GM19438 (cell line): Measurements from ENCODE around the gene ASIC1.

Experiments used
- ATAC-seq: cut with Tn5 transposase; IDR thresholded peaks from one replicate; pipeline ENCODE4 v1.9.1; 2021; ENCODE audit warnings: low read depth; ENCODE audit not compliant: unreplicated experiment

Gene ASIC1

DNA sequence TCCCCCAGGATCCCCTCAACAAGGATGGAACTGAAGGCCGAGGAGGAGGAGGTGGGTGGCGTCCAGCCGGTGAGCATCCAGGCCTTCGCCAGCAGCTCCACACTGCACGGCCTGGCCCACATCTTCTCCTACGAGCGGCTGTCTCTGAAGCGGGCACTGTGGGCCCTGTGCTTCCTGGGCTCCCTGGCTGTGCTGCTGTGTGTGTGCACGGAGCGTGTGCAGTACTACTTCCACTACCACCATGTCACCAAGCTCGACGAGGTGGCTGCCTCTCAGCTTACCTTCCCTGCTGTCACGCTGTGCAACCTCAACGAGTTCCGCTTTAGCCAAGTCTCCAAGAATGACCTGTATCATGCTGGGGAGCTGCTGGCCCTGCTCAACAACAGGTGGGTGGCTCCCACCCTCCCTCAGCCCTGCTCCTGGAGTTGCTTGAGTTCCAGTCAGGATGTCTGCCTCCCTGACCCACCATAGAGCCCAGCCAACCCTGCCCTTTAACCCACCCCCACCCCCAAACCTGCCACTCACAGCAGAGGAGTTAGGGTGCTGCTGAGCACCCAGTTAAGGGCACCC is 1.4 kb downstream of the ASIC1 start:
- ATAC-seq, result no peak

DNA sequence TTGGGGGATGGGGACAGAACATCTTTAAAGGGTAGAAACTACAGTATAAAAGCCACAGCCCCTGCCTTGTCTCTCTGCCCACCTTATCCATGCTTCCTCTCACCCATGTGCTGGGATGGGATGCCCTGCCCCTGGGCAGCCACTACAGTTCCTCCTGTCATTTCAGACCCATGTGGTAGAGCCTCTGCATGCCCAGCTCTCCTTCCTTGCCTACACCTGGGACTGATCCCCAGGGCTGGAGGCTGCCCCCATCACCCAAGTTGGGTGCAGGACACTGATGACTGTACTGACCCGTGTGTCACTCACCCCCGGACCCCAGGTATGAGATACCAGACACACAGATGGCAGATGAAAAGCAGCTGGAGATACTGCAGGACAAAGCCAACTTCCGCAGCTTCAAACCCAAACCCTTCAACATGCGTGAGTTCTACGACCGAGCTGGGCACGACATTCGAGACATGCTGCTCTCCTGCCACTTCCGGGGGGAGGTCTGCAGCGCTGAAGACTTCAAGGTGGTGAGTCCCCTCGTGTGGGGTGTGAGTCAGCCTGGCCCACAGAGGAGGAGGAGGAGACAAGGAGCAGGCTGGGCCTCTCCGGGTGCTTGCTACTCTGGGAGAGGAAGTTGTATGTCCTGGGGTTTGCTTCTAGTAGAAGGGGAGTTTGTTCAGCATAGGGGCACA is 2.2 kb downstream of the ASIC1 start:
- ATAC-seq, result no peak

DNA sequence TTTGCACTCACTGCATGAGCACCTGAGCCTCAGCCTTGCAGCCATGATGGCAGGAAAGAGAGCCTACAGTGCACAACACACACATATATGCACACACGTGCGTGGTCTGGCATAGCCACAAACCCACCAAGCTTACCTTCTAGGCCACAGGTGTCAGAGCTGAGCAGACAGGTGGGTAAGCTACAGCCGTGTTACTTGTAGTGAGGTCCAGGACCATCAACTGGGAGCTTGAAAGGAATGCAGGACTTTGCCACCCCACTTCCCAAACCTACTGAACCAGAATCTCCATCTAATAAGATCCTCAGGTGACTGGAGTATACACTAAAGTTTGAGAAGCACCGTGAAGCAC is 2.7 kb downstream of the ASIC1 start:
- ATAC-seq, result no peak

DNA sequence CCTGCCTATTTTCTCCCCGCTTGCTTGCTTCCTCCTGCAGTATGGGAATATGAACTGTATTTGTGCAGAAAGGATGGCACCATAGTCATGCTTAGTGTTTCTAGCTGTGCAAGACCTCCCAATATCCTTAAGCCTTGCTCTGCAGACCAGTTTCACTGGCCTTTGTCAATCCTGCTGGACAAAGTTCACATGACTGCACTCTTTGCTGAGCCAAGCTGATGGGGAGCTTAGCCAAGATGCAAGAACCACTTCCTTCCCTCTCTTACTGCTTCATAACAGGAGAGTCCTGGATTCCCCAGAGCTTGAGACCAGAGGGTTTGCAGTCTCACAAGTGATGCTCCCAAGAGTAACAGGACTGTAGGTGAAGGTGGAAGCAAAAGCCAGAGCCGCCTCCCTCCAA is 3.8 kb downstream of the ASIC1 start:
- no peak for ATAC-seq

DNA sequence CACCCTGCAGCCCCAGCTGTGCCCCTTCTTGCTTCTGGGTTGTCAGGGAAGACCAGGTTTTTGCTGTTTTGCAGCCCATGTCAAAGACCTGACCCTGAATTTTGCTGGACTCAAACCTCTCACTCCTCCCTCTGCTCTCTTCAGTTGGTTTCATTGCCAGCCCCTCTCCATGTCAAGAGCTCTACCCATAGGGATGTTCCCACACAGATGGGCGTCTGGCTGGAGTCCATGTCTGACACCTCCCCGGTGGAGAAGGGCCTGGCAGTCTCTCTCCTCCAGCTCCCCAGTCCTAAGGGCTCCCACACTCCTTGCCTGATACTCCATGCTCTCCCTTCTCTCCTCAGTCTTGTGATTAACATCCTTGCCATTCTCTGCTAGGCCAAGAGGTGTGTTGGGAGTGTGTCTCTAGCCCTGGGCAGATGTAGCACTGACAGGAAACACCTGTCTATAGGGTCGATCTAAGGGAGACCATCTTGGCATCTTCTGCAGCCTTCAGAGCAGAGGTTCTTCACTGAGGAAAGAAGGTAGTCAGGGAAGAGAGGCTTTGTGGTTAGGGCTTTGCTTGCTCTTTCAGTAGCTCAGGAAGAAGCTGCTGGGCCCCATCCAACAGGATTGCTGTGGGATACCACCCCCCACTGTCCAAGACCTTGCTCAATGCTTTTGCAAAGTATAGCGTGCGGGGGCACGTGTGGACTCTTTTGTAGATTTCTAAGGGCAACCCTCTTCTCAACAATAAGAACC is 4.7 kb downstream of the ASIC1 start:
- no peak for ATAC-seq

DNA sequence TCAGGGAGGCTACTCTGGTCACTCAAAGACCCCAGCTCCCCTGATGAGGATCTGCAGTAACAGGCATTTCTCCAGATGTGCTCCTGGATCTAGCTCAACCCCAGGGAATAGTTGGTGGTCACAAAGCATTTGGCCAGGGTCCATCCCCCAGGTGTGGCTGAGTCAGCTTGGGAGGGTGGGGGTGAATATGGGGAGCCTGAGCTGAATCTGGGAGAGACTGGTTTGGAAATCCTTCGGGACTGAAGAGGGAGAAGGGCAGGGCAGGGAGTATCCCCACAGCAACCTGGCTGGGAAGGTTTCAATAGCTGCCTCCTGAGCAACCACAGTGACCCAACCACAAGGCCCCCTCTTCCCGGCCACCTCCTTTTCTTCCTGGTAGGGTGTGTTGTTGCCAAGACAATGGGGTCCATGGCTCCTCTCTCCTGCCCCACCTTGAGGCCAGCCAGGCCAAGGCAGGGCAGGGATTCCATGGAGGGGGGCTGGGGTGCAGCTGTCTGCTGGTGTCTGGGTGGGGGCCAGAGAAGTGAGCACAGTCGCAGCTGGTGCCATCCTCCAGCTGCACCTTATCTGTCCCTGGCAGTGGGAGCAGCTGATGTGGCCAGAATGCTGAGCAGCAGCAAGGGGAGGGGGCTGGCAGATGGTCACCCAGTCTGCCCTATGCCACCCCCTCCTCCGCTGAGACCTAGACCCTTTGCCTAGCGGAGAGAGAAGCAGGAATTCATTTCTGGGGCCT is 5.5 kb downstream of the ASIC1 start:
- ATAC-seq, result no peak

DNA sequence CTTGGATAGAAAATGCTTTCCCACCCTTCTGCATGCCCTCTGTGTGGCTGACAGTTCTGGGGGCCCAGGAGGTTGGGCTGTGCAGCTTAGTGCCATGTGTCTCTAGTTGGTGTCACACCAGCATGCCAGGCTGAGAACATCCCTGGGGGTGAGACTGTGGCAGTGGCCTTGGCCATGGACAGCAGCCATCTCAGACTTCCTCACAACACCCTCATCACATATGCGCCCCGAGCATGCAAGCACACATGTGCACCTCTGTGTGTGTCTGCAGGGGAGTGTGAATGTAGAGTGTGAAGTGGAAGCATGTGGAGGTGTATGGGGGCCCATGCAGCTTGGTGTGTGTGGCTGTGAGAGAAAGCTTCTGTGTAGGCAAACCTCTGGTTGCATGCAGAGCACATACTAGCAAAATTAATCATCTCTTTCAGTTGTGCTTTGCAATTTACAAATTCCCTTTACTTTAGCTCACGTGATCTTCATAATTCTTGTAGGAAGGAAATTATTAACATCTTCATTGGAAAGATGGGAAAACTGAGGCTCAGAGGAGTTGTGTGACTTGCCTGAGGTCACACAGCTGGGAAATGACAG is 8.4 kb downstream of the ASIC1 start:
- ATAC-seq, result no peak

DNA sequence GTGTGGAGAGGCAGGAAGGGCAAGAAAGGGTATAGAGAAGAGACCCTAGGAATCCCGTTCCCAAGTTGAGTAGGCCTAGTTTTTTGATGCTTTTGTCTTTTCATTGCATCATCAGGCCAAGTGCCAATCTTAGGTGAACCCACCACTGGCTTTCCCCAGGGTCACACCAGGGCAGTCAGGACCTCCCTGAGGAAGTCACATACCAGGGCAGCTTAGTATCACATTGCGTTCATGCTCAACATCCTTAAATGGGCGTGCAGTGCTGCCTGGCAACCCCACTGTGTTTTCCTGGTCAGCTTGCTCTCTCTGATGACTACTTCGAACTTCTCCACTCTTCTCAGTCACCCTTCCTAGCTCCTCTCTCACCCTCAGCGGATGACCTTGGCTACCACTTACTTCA is 9.0 kb downstream of the ASIC1 start:
- no peak for ATAC-seq

DNA sequence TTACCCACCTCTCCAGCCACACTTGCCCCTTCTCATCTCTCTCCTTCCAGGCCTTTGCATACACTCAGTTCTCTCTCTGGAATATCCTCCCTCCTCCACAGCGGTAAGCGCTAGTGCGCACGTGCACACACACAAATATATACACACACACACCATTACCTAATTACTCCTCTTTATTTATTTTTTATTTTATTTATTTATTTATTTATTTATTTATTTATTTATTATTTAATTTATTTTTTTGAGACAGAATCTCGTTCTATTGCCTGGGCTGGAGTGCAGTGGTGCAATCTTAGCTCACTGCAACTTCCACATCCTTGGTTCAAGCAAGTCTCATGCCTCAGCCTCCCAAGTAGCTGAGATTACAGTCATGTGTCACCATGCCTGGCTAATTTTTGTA is 11.7 kb downstream of the ASIC1 start:
- no peak for ATAC-seq

DNA sequence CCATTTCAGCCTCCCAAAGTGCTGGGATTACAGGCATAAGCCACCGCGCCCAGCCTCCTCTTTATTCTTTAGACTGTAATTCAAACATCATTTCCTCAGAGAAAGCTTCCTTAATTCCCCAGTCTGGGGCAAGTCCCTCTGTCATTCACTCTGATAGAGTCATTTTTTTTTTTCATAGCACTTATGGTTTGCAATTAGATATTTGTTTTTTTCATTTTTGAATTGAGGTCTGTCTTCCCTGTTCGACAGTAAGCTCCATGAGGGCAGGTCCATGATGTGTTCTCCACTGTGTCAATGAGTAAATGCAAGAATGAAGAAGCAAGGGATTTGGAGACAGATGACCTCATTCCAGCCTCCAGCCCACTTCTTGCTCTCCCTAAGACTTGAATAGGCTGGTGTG is 12.1 kb downstream of the ASIC1 start:
- no peak for ATAC-seq

DNA sequence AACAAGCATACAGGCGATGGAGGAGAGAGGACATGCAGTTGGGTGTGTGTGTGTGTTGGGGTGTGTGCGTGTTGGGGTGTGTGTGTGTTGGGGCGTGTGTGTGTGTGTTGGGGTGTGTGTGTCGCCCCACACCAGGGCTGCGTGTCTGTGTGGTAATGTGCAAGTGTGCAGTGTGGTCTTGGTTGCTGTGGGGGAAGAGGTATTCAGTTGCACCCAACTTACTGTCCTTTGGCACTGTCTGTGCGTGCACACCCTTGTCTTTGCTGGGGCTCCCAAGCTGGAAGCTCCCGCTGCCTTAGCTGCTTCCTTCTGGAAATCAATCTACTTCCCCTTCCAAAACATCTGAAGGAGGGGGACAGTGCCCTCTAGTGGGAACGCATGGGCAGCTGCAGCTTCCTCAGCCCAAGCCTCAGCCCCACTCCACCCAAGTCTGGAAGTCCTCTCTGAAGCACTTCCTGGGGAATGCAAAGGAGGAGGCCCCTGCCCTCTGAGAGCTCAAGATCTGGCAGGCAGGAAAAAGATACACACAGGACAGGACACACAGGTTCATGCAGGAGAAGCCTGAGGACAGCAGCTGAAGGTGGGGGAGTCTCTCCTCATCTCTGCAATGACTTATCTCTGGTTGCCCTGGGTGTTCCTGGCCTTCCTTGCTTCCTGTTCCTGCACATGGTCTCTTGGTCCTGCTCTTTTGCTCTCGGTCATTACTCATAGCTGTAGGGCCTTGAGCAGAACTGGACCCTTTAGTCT is 13.1 kb downstream of the ASIC1 start:
- ATAC-seq, result no peak

DNA sequence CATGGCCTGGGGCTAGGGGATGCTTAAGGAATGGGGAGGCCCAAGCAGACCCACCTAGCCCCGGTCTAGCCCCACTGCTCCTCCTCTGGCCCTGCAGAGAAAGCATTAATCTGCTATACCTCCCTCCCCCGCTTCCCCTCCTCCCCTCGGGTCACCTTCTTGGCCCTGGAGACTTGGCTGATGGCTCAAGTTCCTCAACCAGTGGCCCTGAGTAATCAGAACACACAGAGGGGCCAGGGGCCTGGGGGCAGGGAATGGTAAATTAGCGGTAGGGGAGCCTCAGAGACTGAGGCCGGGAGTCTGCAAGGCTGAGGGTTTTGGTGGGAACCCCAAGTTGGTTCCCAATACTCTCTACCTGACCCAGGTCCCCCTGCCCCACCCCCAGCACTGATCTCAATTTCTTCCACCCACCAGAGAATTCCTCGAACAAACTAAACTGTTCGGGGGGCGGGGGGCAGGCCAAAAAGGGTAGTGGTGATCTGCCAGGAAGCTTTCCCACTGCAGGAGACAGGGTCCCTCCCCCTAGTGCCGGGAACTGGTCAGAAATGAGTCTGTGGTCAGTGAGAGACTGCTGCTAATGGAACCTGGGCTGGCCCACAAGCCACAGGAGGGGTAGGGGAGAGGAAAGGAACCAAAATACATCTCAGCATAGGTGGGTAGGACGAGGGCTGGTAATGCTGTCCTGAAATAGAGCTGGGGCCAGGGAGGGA is 15.0 kb downstream of the ASIC1 start:
- ATAC-seq, result no peak

DNA sequence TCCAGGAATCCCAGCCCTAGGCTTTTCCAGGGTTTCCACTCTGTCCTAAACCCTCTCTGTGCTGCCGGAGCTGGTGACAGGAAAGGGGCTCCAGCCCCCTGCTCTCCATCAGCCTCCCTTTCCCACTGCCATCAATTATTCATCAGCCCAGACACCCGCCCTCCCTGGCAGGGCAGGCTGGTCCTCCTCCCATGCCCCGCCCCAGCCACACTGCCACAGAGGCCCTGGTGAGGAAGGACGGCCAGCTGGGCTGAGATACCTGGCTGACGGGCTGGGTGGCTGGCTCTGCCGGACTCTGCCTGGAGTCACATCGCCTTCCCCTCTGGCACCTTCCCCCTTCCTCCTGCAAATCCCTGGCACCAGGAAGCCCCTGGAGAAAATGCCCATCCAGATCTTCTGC is 15.8 kb downstream of the ASIC1 start:
- ATAC-seq, result no peak

DNA sequence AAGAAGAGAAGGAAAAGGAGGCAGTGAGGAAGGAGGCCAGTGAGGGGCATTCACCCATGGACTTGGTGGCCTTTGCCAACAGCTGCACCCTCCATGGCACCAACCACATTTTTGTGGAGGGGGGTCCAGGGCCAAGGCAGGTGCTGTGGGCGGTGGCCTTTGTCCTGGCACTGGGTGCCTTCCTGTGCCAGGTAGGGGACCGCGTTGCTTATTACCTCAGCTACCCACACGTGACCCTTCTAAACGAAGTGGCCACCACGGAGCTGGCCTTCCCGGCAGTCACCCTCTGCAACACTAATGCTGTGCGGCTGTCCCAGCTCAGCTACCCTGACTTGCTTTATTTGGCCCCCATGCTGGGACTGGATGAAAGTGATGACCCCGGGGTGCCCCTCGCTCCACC is 16.3 kb downstream of the ASIC1 start:
- ATAC-seq, result no peak

DNA sequence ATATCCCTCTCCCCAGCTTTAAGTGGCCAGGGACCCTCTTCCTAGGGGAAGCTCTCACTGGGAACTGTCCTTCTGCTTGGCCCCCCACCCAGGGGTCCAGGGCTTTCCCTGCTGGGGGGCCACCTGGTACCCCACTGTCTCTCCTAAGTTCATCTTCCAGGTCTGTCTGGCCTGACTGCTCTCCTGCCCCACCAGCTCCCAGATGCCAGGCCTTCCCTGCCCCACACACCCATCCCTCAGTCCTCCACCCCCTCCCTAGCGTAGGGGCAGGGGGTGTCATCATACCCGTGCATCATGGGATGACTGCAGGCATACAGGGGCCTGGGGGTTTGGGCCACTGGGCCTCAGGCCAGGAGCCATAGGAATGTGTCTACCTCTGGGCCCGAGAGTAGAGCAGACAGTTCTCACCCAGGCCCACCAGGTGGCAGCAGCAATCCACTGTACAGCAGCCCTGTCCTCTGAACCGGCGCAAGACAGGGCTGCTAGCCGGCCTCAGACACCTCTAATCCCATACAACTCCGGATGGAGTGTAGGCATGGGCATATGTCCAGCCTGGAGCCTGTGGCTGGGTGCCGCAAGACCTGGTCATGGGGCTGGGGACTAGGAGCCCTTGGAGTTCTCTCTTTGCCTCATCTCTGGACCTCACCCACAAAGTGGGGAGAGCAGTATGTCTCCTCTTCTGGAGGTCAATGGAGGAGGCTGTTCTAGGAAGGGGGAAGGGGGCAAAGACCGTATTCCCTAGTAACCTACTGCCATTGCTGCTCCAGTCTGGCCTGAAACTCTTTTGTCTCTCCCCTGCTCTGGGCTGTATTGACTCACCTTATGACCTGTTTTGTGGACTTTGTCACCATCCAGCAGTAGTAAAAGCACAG is 17.8 kb downstream of the ASIC1 start:
- peak; percentile 83 for ATAC-seq

DNA sequence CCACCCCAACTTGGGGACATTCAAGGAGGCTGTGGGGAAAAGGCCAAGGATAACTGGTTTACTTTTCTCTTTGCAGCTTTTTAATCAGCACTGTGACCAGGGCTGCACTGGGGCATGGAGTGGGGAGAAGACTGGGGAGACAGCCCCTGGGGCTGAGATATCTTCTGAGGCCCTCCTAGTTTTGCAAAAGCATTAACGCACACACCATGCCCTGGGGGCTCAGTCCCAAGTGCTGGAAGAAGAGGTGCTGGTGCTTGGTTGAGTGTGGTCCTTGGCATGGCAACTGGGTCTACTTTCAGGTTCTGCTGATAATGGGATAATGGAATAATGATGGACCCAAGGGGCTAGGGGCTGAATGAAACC is 18.4 kb downstream of the ASIC1 start:
- no peak for ATAC-seq

DNA sequence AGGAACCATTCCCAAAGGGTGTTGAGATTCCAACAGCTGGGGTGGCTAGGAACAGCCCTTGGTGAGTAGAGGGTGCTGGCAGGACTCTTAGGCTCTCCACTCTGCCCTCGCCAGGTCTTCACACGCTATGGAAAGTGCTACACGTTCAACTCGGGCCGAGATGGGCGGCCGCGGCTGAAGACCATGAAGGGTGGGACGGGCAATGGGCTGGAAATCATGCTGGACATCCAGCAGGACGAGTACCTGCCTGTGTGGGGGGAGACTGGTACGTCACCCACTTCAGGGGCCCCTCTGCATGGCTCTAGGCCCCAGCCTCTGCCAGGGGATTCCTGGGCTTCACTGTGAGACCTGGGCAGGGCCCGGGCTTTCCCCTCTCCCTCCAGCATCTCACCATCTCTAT is 19.7 kb downstream of the ASIC1 start:
- no peak for ATAC-seq

DNA sequence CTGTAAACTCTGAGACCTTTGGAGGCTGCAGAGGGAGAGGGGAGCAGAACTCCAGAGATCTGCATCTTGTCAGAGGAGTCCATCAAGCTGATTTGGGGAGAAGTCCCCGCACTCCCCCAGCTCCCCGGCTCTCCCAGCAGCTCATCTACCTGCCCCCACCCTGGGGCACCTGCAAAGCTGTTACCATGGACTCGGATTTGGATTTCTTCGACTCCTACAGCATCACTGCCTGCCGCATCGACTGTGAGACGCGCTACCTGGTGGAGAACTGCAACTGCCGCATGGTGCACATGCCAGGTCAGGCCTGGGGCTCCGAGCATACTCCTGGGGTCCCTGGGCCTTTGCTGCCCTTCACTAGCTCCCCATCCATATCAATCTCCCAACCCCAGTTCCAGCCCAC is 20.9 kb downstream of the ASIC1 start:
- no peak for ATAC-seq

DNA sequence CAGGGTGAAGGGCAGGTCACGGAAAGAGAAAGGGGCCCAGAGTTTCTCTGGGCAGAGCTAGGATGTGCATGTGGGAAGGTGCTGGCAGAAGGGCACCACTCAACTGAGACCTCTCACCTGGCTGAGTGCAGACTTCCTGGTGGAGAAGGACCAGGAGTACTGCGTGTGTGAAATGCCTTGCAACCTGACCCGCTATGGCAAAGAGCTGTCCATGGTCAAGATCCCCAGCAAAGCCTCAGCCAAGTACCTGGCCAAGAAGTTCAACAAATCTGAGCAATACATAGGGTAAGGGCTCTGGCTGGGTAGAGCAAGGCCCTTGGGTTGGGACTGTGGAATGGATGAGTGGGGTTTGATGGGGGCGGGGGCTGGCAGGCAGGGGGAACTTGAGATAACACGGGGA is 22.4 kb downstream of the ASIC1 start:
- ATAC-seq, result no peak
